GM12878 (cell line): ENCODE data around the gene SELENOH. TPM values are rescaled to one million over a fixed set of nuclear protein-coding genes. Genes with fewer than 3 reads are reported as not detected.

Source experiments
- ATAC-seq: fragments of 200-7000 bp; cut with Tn5 transposase; 3 replicates; pipeline ENCODE4 v1.9.1; 2020; ENCODE audit warnings: mild to moderate bottlenecking, moderate library complexity
- BruUV-seq: library from RNA; stranded (reverse); fragments of 400-500 nt; replicated peaks from 2 replicates; lab custom pipeline; 2021; lab: Mats Ljungman, UMichigan
- CTCF ChIA-PET: fragments of 300-600 bp; sonication (Branson Sonifier 250); formaldehyde crosslinking; extraction: SDS; loops from one replicate; lab custom pipeline; 2021; ENCODE audit warnings: inconsistent platforms; lab: Yijun Ruan, JAX
- POLR2A ChIA-PET: fragments of 350-600 bp; formaldehyde crosslinking; extraction: SDS; loops from one replicate; lab custom pipeline; 2021; ENCODE audit warnings: inconsistent platforms; lab: Charles Lee
- RAD21 ChIA-PET: fragments of 300-600 bp; sonication (Branson Sonifier 250); formaldehyde crosslinking; loops from one replicate; lab custom pipeline; 2023; ENCODE audit warnings: antibody characterized with exemption; ENCODE audit not compliant: unreplicated experiment; lab: Charles Lee
- SMC1A ChIA-PET: fragments of 300-600 bp; sonication (Branson Sonifier 250); formaldehyde crosslinking; loops from one replicate; lab custom pipeline; 2023; ENCODE audit not compliant: unreplicated experiment, uncharacterized antibody; lab: Charles Lee
- DNase-seq: peaks from one replicate; pipeline ENCODE4 v3.0.0-alpha.2; 2011; ENCODE audit warnings: low read depth, low spot score
- FAIRE-seq: peaks from 3 replicates; lab custom pipeline; 2011; peaks lifted over from hg19 to GRCh38; lab: Jason Lieb, UNC
- H2AFZ ChIP-seq: 2 replicates; pipeline ENCODE4 v1.6.0; 2011; ENCODE audit warnings: low read depth, low read length, control low read depth; ENCODE audit not compliant: control insufficient read depth
- H3K27ac ChIP-seq: 2 replicates; pipeline ENCODE4 v1.5.1; 2011; ENCODE audit warnings: control low read depth; ENCODE audit not compliant: control insufficient read depth, insufficient read depth
- H3K27me3 ChIP-seq, 2 experiments: replicated peaks in 1 of 2; 2 replicates each; pipeline versions ENCODE4 v1.6.0 to v1.6.1; 2011; ENCODE audit warnings: low read length in 1 of 2; ENCODE audit not compliant: control insufficient read depth in 2 of 2, insufficient read depth in 2 of 2
- H3K36me3 ChIP-seq, 2 experiments: 2 replicates each; pipeline ENCODE4 v1.5.1; 2011; ENCODE audit warnings: low read length in 1 of 2; ENCODE audit not compliant: control insufficient read depth in 2 of 2, insufficient read depth in 2 of 2
- H3K4me1 ChIP-seq: 2 replicates; pipeline ENCODE4 v1.6.1; 2011; ENCODE audit warnings: mild to moderate bottlenecking, low read length, moderate library complexity, mixed read lengths; ENCODE audit not compliant: control insufficient read depth, insufficient read depth
- H3K4me2 ChIP-seq: 2 replicates; pipeline ENCODE4 v1.6.0; 2011; ENCODE audit warnings: control low read depth; ENCODE audit not compliant: control insufficient read depth, insufficient read depth
- H3K4me3 ChIP-seq: fragments of 200-600 bp; sonication (generic); 2 replicates; pipeline ENCODE4 v1.5.1; 2016
- H3K79me2 ChIP-seq: 2 replicates; pipeline ENCODE4 v1.6.0; 2011; ENCODE audit warnings: low read length; ENCODE audit not compliant: control insufficient read depth, insufficient read depth
- H3K9ac ChIP-seq: 2 replicates; pipeline ENCODE4 v1.8.0; 2011; ENCODE audit warnings: low read length, control low read depth, mixed read lengths; ENCODE audit not compliant: control insufficient read depth, insufficient read depth
- H3K9me3 ChIP-seq: replicated peaks from 3 replicates; pipeline ENCODE4 v1.5.1; 2011; ENCODE audit warnings: mild to moderate bottlenecking, low read length; ENCODE audit not compliant: control insufficient read depth, insufficient read depth
- H4K20me1 ChIP-seq: 2 replicates; pipeline ENCODE4 v1.6.0; 2011; ENCODE audit not compliant: control insufficient read depth, insufficient read depth
- FOXM1 ChIP-seq: IDR thresholded peaks from 2 replicates; pipeline ENCODE4 v1.6.1; 2012; ENCODE audit warnings: low read depth, mild to moderate bottlenecking, inconsistent platforms, low read length, moderate library complexity
- MYC ChIP-seq: IDR thresholded peaks from 2 replicates; pipeline ENCODE4 v1.6.1; 2011; ENCODE audit warnings: mild to moderate bottlenecking, low read length, moderate library complexity, inconsistent platforms; ENCODE audit not compliant: insufficient read depth, insufficient replicate concordance, insufficient read length, severe bottlenecking
- RFX5 ChIP-seq: IDR thresholded peaks from 2 replicates; pipeline ENCODE4 v1.6.1; 2011; ENCODE audit warnings: low read depth, low read length, improper control_type of control experiment
- ZSCAN29 ChIP-seq: fragments of 450-650 bp; IDR thresholded peaks from 2 replicates; pipeline ENCODE4 v1.6.1; 2017; ENCODE audit warnings: mild to moderate bottlenecking, moderate library complexity
- ZZZ3 ChIP-seq: IDR thresholded peaks from 2 replicates; pipeline ENCODE4 v1.6.1; 2011; ENCODE audit warnings: low read depth; ENCODE audit not compliant: control insufficient read depth, insufficient read length
- WGBS: methylation state at CpG from one replicate; pipeline ENCODE4 v1.1.6; 2016; ENCODE audit warnings: low lambda C conversion rate; ENCODE audit not compliant: insufficient replicate concordance, insufficient coverage; ENCODE audit errors: missing lambda C conversion rate; 5-methylcytosine and 5-hydroxymethylcytosine counted together
- in situ Hi-C: fragments of 300-500 bp; cut with MboI; formaldehyde crosslinking; loops from 9 replicates; pipeline ENCODE4 v1.14.3; 2018; ENCODE audit warnings: mixed read lengths
- intact Hi-C: fragments of 100-400 bp; cut with micrococcal nuclease; formaldehyde crosslinking; loops from one replicate; pipeline ENCODE4 v1.14.2; 2022; ENCODE audit not compliant: unreplicated experiment
- polyA plus RNA-seq, 11 experiments: library from polyadenylated mRNA; depleted of rRNA in 4 of 11; unstranded in 6 of 11; stranded (reverse) in 5 of 11; fragments of >200 nt; fragmentation: Nextera tagmentation in 4 of 11; fragmentation: Illumina TruSeq in 1 of 11; extraction: Ambion mirVana in 4 of 11; extraction: Trizol in 1 of 11; gene quantifications; 1 replicate in 1 of 11; 2 replicates in 10 of 11; pipeline versions ENCODE4 v1.2.1 to v1.2.3, GENCODE V29; 2011 to 2016; ENCODE audit warnings: inconsistent platforms in 2 of 11, missing spikeins in 2 of 11, low read depth in 1 of 11
- total RNA-seq, 4 experiments: library from RNA; depleted of rRNA in 3 of 4; stranded (reverse); fragments of >200 nt in 3 of 4; fragmentation: Illumina TruSeq in 1 of 4; extraction: Trizol in 1 of 4; gene quantifications; 2 replicates each; pipeline versions ENCODE4 v1.2.1 to v1.2.3, GENCODE V29; 2013 to 2021
- TF ChIP-seq, protein P1 (sequence below): fragments of 450-650 bp; IDR thresholded peaks from 2 replicates; pipeline ENCODE4 v1.6.1; 2017; ENCODE audit warnings: low read depth, mild to moderate bottlenecking, moderate library complexity
- TF ChIP-seq, protein P2 (sequence below): IDR thresholded peaks from 2 replicates; pipeline ENCODE4 v1.6.1; 2012; ENCODE audit warnings: improper control_type of control experiment, low read depth, low read length; ENCODE audit not compliant: insufficient replicate concordance
- TF ChIP-seq, protein P3 (sequence below): fragments of 450-650 bp; IDR thresholded peaks from 2 replicates; pipeline ENCODE4 v1.6.1; 2017; ENCODE audit warnings: mild to moderate bottlenecking, moderate library complexity

Gene SELENOH
- total and polyA plus RNA-seq, 10 of the 15 experiments (the other 5 are each of a cell fraction or from before 2014, with no cell fraction given): 20.3 to 458 (median 200) TPM

DNA sequence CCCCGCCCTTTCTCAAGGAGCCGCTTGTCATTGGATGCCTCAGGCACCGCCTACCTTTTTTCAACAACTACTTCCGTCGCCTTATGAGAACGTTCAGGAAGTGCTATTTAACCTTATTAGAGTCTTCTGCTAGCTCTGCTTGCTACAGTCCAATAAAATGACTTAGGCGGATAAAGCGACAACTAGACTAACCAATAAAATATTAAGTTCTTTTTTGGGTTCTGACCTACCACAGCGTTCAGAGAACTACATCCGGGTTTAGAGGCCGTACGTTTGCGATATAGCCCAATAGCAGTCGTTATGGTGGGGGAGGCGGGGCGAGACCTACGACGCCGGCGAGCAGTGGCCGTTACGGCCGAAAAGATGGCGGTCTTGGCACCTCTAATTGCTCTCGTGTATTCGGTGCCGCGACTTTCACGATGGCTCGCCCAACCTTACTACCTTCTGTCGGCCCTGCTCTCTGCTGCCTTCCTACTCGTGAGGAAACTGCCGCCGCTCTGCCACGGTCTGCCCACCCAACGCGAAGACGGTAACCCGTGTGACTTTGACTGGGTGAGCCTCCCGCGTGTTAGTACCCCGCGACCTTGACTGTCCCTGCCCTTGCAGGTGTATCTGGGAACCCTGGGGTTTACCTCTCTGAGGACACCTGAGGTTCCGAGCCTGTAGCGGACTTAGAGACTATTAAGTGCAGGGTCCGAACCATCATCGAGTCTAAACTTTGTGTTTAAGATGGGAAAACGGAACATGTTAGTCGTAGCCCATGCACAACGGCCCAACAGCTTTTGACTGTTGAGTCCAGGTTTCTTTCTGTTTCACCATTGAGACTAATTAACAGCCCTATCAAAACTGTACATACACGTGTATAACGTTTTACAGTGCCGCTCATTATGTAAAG is 28.8 kb upstream of the SELENOH start, which contains the start of gene TMX2 (continued):
- TF ChIP-seq, protein P1, sequence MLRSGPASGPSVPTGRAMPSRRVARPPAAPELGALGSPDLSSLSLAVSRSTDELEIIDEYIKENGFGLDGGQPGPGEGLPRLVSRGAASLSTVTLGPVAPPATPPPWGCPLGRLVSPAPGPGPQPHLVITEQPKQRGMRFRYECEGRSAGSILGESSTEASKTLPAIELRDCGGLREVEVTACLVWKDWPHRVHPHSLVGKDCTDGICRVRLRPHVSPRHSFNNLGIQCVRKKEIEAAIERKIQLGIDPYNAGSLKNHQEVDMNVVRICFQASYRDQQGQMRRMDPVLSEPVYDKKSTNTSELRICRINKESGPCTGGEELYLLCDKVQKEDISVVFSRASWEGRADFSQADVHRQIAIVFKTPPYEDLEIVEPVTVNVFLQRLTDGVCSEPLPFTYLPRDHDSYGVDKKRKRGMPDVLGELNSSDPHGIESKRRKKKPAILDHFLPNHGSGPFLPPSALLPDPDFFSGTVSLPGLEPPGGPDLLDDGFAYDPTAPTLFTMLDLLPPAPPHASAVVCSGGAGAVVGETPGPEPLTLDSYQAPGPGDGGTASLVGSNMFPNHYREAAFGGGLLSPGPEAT: peak; percentile 99
- TF ChIP-seq MYC (peak; percentile 66), FOXM1 (no peak), ZSCAN29 (no peak), RFX5 (peak; percentile 5; the same call in 1 of the 2 replicates)

DNA sequence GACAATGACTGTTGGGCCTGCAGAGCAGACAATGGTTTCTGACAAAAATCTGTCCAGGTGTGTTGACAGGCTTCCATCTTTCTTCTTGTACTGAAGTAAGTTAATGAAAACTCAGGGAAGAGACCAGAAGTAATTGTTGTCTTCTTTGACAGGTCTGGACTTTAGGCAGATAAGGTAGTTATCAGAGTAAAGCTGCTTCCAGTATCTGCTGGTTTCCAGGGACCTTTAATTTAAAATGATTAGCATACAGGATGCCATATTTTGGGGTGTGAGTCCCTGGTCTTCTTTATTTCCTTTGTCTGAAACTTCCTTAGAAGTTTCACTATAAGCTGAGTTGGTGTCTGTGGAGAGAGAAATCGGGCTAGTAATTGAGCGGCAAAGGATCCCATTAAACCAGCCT is 27.5 kb upstream of the SELENOH start:
- POLR2A ChIA-PET: interaction anchor here (0.5 to 1.9 kb wide), 4 partner anchors 20 to 87 kb away, joined by 3 to 8 read pairs (median 6); partner anchors contain the start of gene SELENOH
- H3K9me3 ChIP-seq: no peaks in the 10 kb centered on the region
- in situ Hi-C loops: no loop called here
- FAIRE-seq (no peak), ATAC-seq (no peak), DNase-seq (no peak)
- RAD21 ChIA-PET: interaction anchor here (0.7 to 4.0 kb wide), 7 partner anchors 19 to 314 kb away, joined by 3 to 25 read pairs (median 3); no protein-coding TSS in a partner anchor
- peak overlapping the region; percentile 97 for H3K4me3 ChIP-seq
- H3K36me3 ChIP-seq: peaks cover 0 to 5% of the 10 kb centered on the region in 2 experiments; a peak in 1 of 4 replicates
- CTCF ChIA-PET: interaction anchor here (0.7 to 3.0 kb wide), 10 partner anchors 16 to 220 kb away, joined by 3 to 28 read pairs (median 5); partner anchors contain the start of gene UBE2L6
- peak overlapping the region; percentile 91; the same call in 1 of the 2 replicates for H3K9ac ChIP-seq
- H2AFZ ChIP-seq: no peak overlapping the region
- H4K20me1 ChIP-seq: no peaks in the 10 kb centered on the region
- H3K27me3 ChIP-seq: no peaks in the 10 kb centered on the region
- peaks cover 4% of the 10 kb centered on the region for H3K4me1 ChIP-seq
- no peak overlapping the region for H3K27ac ChIP-seq
- BruUV-seq: no TSS peak
- peaks cover 53% of the 10 kb centered on the region for H3K79me2 ChIP-seq
- intact Hi-C loops: loop anchor here (5.0 kb wide), 1 partner anchor 147 kb away; the partner anchor contains the start of gene UBE2L6
- 74% methylated on average over 2 of the region's 2 CpGs for WGBS
- SMC1A ChIA-PET: interaction anchor here (0.7 to 3.6 kb wide), 11 partner anchors 9 to 87 kb away, joined by 3 to 27 read pairs (median 4); partner anchors contain the start of genes CTNND1 and SELENOH
- H3K4me2 ChIP-seq: peak overlapping the region; percentile 87
- TF ChIP-seq ZZZ3: no peak
- TF ChIP-seq, protein P2, sequence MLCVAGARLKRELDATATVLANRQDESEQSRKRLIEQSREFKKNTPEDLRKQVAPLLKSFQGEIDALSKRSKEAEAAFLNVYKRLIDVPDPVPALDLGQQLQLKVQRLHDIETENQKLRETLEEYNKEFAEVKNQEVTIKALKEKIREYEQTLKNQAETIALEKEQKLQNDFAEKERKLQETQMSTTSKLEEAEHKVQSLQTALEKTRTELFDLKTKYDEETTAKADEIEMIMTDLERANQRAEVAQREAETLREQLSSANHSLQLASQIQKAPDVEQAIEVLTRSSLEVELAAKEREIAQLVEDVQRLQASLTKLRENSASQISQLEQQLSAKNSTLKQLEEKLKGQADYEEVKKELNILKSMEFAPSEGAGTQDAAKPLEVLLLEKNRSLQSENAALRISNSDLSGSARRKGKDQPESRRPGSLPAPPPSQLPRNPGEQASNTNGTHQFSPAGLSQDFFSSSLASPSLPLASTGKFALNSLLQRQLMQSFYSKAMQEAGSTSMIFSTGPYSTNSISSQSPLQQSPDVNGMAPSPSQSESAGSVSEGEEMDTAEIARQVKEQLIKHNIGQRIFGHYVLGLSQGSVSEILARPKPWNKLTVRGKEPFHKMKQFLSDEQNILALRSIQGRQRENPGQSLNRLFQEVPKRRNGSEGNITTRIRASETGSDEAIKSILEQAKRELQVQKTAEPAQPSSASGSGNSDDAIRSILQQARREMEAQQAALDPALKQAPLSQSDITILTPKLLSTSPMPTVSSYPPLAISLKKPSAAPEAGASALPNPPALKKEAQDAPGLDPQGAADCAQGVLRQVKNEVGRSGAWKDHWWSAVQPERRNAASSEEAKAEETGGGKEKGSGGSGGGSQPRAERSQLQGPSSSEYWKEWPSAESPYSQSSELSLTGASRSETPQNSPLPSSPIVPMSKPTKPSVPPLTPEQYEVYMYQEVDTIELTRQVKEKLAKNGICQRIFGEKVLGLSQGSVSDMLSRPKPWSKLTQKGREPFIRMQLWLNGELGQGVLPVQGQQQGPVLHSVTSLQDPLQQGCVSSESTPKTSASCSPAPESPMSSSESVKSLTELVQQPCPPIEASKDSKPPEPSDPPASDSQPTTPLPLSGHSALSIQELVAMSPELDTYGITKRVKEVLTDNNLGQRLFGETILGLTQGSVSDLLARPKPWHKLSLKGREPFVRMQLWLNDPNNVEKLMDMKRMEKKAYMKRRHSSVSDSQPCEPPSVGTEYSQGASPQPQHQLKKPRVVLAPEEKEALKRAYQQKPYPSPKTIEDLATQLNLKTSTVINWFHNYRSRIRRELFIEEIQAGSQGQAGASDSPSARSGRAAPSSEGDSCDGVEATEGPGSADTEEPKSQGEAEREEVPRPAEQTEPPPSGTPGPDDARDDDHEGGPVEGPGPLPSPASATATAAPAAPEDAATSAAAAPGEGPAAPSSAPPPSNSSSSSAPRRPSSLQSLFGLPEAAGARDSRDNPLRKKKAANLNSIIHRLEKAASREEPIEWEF: no peak
- TF ChIP-seq, protein P3, sequence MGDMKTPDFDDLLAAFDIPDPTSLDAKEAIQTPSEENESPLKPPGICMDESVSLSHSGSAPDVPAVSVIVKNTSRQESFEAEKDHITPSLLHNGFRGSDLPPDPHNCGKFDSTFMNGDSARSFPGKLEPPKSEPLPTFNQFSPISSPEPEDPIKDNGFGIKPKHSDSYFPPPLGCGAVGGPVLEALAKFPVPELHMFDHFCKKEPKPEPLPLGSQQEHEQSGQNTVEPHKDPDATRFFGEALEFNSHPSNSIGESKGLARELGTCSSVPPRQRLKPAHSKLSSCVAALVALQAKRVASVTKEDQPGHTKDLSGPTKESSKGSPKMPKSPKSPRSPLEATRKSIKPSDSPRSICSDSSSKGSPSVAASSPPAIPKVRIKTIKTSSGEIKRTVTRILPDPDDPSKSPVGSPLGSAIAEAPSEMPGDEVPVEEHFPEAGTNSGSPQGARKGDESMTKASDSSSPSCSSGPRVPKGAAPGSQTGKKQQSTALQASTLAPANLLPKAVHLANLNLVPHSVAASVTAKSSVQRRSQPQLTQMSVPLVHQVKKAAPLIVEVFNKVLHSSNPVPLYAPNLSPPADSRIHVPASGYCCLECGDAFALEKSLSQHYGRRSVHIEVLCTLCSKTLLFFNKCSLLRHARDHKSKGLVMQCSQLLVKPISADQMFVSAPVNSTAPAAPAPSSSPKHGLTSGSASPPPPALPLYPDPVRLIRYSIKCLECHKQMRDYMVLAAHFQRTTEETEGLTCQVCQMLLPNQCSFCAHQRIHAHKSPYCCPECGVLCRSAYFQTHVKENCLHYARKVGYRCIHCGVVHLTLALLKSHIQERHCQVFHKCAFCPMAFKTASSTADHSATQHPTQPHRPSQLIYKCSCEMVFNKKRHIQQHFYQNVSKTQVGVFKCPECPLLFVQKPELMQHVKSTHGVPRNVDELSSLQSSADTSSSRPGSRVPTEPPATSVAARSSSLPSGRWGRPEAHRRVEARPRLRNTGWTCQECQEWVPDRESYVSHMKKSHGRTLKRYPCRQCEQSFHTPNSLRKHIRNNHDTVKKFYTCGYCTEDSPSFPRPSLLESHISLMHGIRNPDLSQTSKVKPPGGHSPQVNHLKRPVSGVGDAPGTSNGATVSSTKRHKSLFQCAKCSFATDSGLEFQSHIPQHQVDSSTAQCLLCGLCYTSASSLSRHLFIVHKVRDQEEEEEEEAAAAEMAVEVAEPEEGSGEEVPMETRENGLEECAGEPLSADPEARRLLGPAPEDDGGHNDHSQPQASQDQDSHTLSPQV: no peak
